ENCODE measurements around the gene MEA1.

Gene MEA1

DNA sequence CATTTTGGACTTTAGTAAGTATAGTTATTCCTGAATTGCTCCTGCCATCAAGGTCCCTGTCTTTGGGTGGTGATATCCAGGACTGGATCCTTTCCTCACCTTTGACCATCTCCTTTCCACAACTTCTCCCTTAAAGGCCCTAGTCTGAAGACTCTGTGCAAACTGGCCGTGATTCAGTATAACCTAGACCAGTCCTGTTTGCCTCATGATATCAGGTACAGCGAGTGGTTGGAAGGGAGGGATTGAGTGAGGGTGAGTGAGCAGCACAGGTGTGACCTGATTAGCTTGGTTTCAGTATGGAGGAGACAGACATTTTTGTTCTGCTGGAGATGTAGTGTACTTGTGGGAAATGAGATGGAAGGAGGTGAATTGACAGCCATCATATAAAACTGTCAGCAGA is 5.4 kb upstream of the MEA1 start:
- TF ChIP-seq FOXM1 (IDR thresholded peaks at IDR 0.05; ENCODE audit: borderline replicate concordance, low read depth) (no peak), TAF1 (IDR thresholded peaks at IDR 0.05; ENCODE audit: low read depth) (no peak), NFIC (IDR thresholded peaks at IDR 0.05) (no peak), CREB1 (IDR thresholded peaks at IDR 0.05; ENCODE audit: low read depth) (no peak), EP300 (IDR thresholded peaks at IDR 0.05; ENCODE audit: borderline replicate concordance) (no peak), TEAD4 (IDR thresholded peaks at IDR 0.05) (no peak), EGR1 (IDR thresholded peaks at IDR 0.05) (no peak), TCF12 (IDR thresholded peaks at IDR 0.05; ENCODE audit: low read depth) (no peak), CEBPB (IDR thresholded peaks at IDR 0.05) (no peak), RAD21 (IDR thresholded peaks at IDR 0.05; ENCODE audit: low read depth) (no peak), YY1 (IDR thresholded peaks at IDR 0.05; ENCODE audit: low read depth) (no peak)
- TF ChIP-seq, protein P1, sequence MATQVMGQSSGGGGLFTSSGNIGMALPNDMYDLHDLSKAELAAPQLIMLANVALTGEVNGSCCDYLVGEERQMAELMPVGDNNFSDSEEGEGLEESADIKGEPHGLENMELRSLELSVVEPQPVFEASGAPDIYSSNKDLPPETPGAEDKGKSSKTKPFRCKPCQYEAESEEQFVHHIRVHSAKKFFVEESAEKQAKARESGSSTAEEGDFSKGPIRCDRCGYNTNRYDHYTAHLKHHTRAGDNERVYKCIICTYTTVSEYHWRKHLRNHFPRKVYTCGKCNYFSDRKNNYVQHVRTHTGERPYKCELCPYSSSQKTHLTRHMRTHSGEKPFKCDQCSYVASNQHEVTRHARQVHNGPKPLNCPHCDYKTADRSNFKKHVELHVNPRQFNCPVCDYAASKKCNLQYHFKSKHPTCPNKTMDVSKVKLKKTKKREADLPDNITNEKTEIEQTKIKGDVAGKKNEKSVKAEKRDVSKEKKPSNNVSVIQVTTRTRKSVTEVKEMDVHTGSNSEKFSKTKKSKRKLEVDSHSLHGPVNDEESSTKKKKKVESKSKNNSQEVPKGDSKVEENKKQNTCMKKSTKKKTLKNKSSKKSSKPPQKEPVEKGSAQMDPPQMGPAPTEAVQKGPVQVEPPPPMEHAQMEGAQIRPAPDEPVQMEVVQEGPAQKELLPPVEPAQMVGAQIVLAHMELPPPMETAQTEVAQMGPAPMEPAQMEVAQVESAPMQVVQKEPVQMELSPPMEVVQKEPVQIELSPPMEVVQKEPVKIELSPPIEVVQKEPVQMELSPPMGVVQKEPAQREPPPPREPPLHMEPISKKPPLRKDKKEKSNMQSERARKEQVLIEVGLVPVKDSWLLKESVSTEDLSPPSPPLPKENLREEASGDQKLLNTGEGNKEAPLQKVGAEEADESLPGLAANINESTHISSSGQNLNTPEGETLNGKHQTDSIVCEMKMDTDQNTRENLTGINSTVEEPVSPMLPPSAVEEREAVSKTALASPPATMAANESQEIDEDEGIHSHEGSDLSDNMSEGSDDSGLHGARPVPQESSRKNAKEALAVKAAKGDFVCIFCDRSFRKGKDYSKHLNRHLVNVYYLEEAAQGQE (IDR thresholded peaks at IDR 0.05; ENCODE audit: low read depth): no peak
- TF ChIP-seq, protein P2, sequence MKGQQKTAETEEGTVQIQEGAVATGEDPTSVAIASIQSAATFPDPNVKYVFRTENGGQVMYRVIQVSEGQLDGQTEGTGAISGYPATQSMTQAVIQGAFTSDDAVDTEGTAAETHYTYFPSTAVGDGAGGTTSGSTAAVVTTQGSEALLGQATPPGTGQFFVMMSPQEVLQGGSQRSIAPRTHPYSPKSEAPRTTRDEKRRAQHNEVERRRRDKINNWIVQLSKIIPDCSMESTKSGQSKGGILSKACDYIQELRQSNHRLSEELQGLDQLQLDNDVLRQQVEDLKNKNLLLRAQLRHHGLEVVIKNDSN (IDR thresholded peaks at IDR 0.05): no peak
- TF ChIP-seq, protein P3, sequence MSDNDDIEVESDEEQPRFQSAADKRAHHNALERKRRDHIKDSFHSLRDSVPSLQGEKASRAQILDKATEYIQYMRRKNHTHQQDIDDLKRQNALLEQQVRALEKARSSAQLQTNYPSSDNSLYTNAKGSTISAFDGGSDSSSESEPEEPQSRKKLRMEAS (IDR thresholded peaks at IDR 0.05): no peak

DNA sequence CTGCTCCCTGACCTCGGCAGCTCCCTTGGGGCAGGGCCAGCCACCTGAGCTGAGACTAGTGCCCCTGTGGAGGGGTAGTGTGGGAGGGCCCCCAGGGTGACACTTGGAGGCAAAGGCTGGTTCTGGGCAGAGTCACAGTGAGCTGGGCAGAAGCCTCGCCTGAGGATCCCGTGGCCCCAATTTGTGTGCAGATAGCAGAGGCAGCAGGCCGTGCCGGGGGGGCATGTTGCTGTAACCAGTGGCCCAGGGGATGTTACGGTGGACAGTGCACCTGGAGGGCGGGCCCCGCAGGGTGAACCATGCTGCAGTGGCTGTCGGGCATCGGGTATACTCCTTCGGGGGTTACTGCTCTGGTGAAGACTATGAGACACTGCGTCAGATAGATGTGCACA is 3.2 kb upstream of the MEA1 start:
- TF ChIP-seq RAD21 (IDR thresholded peaks at IDR 0.05; ENCODE audit: low read depth) (no peak), EP300 (IDR thresholded peaks at IDR 0.05; ENCODE audit: borderline replicate concordance) (no peak), YY1 (IDR thresholded peaks at IDR 0.05; ENCODE audit: low read depth) (no peak), ZBTB7A (IDR thresholded peaks at IDR 0.05; ENCODE audit: low read depth) (no peak), FOXM1 (IDR thresholded peaks at IDR 0.05; ENCODE audit: borderline replicate concordance, low read depth) (no peak), EGR1 (IDR thresholded peaks at IDR 0.05) (no peak), TCF12 (IDR thresholded peaks at IDR 0.05; ENCODE audit: low read depth) (no peak), CREB1 (IDR thresholded peaks at IDR 0.05; ENCODE audit: low read depth) (no peak), TAF1 (IDR thresholded peaks at IDR 0.05; ENCODE audit: low read depth) (no peak), TEAD4 (IDR thresholded peaks at IDR 0.05) (no peak), NFIC (IDR thresholded peaks at IDR 0.05) (no peak), CEBPB (IDR thresholded peaks at IDR 0.05) (no peak)
- TF ChIP-seq, protein P2 (IDR thresholded peaks at IDR 0.05): no peak
- TF ChIP-seq, protein P3 (IDR thresholded peaks at IDR 0.05): no peak
- TF ChIP-seq, protein P1 (IDR thresholded peaks at IDR 0.05; ENCODE audit: low read depth): no peak

DNA sequence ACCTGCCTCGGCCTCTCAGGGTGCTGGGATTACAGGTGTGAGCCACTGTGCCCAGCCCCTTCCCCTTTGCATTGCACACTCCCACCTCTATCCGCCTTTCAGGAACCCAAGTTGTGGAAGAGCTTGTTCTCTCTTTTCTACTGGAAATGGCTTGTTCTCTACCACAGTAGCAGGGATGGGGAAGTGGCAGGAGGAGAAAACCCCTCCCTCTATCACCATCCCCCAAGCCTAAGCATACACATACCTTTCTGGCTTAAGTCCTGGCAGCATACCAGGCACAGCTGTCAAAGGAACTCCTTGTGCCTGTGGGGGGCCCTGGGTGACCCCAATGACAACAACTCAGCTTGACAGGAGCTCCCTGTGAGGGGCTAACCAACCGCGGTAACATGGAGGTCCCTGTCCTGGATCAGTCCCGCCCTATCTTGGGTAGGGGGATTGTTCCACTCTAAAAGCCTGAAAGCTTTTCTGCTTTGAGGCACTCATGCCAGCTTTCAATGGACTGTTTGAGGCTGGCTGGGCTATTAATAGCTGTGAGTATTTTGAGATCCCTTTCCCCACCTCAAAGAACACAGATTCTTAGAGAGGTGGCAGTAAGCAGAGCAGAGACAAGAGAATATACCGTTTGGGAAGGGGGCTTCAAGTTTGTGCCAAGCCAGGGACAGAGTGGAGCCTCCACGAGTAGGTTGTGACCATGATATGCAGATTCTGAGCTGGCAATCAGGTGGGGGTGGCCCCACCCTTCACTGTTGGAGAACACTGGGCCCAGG is 2.6 kb upstream of the MEA1 start:
- TF ChIP-seq RAD21 (IDR thresholded peaks at IDR 0.05; ENCODE audit: low read depth) (no peak), FOXM1 (IDR thresholded peaks at IDR 0.05; ENCODE audit: borderline replicate concordance, low read depth) (no peak), CREB1 (IDR thresholded peaks at IDR 0.05; ENCODE audit: low read depth) (no peak), YY1 (IDR thresholded peaks at IDR 0.05; ENCODE audit: low read depth) (no peak), EP300 (IDR thresholded peaks at IDR 0.05; ENCODE audit: borderline replicate concordance) (no peak), NFIC (IDR thresholded peaks at IDR 0.05) (no peak), TEAD4 (IDR thresholded peaks at IDR 0.05) (no peak), EGR1 (IDR thresholded peaks at IDR 0.05) (no peak)
- TF ChIP-seq, protein P2 (IDR thresholded peaks at IDR 0.05): no peak
- TF ChIP-seq, protein P1 (IDR thresholded peaks at IDR 0.05; ENCODE audit: low read depth): no peak

All from Ishikawa (cell line).